GM12878 (cell line): ENCODE data around the gene KCNMB2. TPM values are rescaled to one million over a fixed set of nuclear protein-coding genes. Genes with fewer than 3 reads are reported as not detected.

Experiments
- ATAC-seq: fragments of 200-7000 bp; cut with Tn5 transposase; 3 replicates; pipeline ENCODE4 v1.9.1; 2020; ENCODE audit warnings: mild to moderate bottlenecking, moderate library complexity
- BruUV-seq: library from RNA; stranded (reverse); fragments of 400-500 nt; replicated peaks from 2 replicates; lab custom pipeline; 2021; lab: Mats Ljungman, UMichigan
- CTCF ChIA-PET: fragments of 300-600 bp; sonication (Branson Sonifier 250); formaldehyde crosslinking; extraction: SDS; loops from one replicate; lab custom pipeline; 2021; ENCODE audit warnings: inconsistent platforms; lab: Yijun Ruan, JAX
- POLR2A ChIA-PET: fragments of 350-600 bp; formaldehyde crosslinking; extraction: SDS; loops from one replicate; lab custom pipeline; 2021; ENCODE audit warnings: inconsistent platforms; lab: Charles Lee
- RAD21 ChIA-PET: fragments of 300-600 bp; sonication (Branson Sonifier 250); formaldehyde crosslinking; loops from one replicate; lab custom pipeline; 2023; ENCODE audit warnings: antibody characterized with exemption; ENCODE audit not compliant: unreplicated experiment; lab: Charles Lee
- SMC1A ChIA-PET: fragments of 300-600 bp; sonication (Branson Sonifier 250); formaldehyde crosslinking; loops from one replicate; lab custom pipeline; 2023; ENCODE audit not compliant: unreplicated experiment, uncharacterized antibody; lab: Charles Lee
- DNase-seq: peaks from one replicate; pipeline ENCODE4 v3.0.0-alpha.2; 2011; ENCODE audit warnings: low read depth, low spot score
- FAIRE-seq: peaks from 3 replicates; lab custom pipeline; 2011; peaks lifted over from hg19 to GRCh38; lab: Jason Lieb, UNC
- H2AFZ ChIP-seq: 2 replicates; pipeline ENCODE4 v1.6.0; 2011; ENCODE audit warnings: low read depth, low read length, control low read depth; ENCODE audit not compliant: control insufficient read depth
- H3K27ac ChIP-seq: 2 replicates; pipeline ENCODE4 v1.5.1; 2011; ENCODE audit warnings: control low read depth; ENCODE audit not compliant: control insufficient read depth, insufficient read depth
- H3K27me3 ChIP-seq, 2 experiments: replicated peaks in 1 of 2; 2 replicates each; pipeline versions ENCODE4 v1.6.0 to v1.6.1; 2011; ENCODE audit warnings: low read length in 1 of 2; ENCODE audit not compliant: control insufficient read depth in 2 of 2, insufficient read depth in 2 of 2
- H3K36me3 ChIP-seq, 2 experiments: 2 replicates each; pipeline ENCODE4 v1.5.1; 2011; ENCODE audit warnings: low read length in 1 of 2; ENCODE audit not compliant: control insufficient read depth in 2 of 2, insufficient read depth in 2 of 2
- H3K4me1 ChIP-seq: 2 replicates; pipeline ENCODE4 v1.6.1; 2011; ENCODE audit warnings: mild to moderate bottlenecking, low read length, moderate library complexity, mixed read lengths; ENCODE audit not compliant: control insufficient read depth, insufficient read depth
- H3K4me2 ChIP-seq: 2 replicates; pipeline ENCODE4 v1.6.0; 2011; ENCODE audit warnings: control low read depth; ENCODE audit not compliant: control insufficient read depth, insufficient read depth
- H3K4me3 ChIP-seq: fragments of 200-600 bp; sonication (generic); 2 replicates; pipeline ENCODE4 v1.5.1; 2016
- H3K79me2 ChIP-seq: 2 replicates; pipeline ENCODE4 v1.6.0; 2011; ENCODE audit warnings: low read length; ENCODE audit not compliant: control insufficient read depth, insufficient read depth
- H3K9ac ChIP-seq: 2 replicates; pipeline ENCODE4 v1.8.0; 2011; ENCODE audit warnings: low read length, control low read depth, mixed read lengths; ENCODE audit not compliant: control insufficient read depth, insufficient read depth
- H3K9me3 ChIP-seq: replicated peaks from 3 replicates; pipeline ENCODE4 v1.5.1; 2011; ENCODE audit warnings: mild to moderate bottlenecking, low read length; ENCODE audit not compliant: control insufficient read depth, insufficient read depth
- H4K20me1 ChIP-seq: 2 replicates; pipeline ENCODE4 v1.6.0; 2011; ENCODE audit not compliant: control insufficient read depth, insufficient read depth
- BCL3 ChIP-seq: IDR thresholded peaks from 2 replicates; pipeline ENCODE4 v1.6.1; 2011; ENCODE audit warnings: borderline replicate concordance, low read depth, mild to moderate bottlenecking, moderate library complexity, low read length; ENCODE audit not compliant: insufficient read depth, poor library complexity, severe bottlenecking
- CBFB ChIP-seq: IDR thresholded peaks from 2 replicates; pipeline ENCODE4 v1.6.1; 2016; ENCODE audit warnings: antibody characterized with exemption, low read depth
- E2F4 ChIP-seq: IDR thresholded peaks from 2 replicates; pipeline ENCODE4 v1.6.1; 2012; ENCODE audit warnings: low read depth, low read length, improper control_type of control experiment
- E2F8 ChIP-seq: fragments of 450-650 bp; IDR thresholded peaks from 2 replicates; pipeline ENCODE4 v1.6.1; 2018; ENCODE audit warnings: mild to moderate bottlenecking, low read depth, moderate library complexity; ENCODE audit not compliant: partially characterized antibody
- IKZF1 ChIP-seq: fragments of 450-650 bp; conservative IDR thresholded peaks from 2 replicates; pipeline ENCODE4 v1.6.1; 2017; ENCODE audit warnings: antibody characterized with exemption, mild to moderate bottlenecking
- IRF3 ChIP-seq: fragments of 450-650 bp; IDR thresholded peaks from 2 replicates; pipeline ENCODE4 v1.6.1; 2014; ENCODE audit warnings: mild to moderate bottlenecking
- LARP7 ChIP-seq: fragments of 450-650 bp; IDR thresholded peaks from 2 replicates; pipeline ENCODE4 v1.6.1; 2017; ENCODE audit warnings: mild to moderate bottlenecking
- SIX5 ChIP-seq: IDR thresholded peaks from 2 replicates; pipeline ENCODE4 v1.6.1; 2011; ENCODE audit warnings: mild to moderate bottlenecking, low read depth, low read length, moderate library complexity; ENCODE audit not compliant: severe bottlenecking
- SMAD5 ChIP-seq: IDR thresholded peaks from 2 replicates; pipeline ENCODE4 v1.6.1; 2016; ENCODE audit warnings: antibody characterized with exemption, low read depth
- TBL1XR1 ChIP-seq: IDR thresholded peaks from 2 replicates; pipeline ENCODE4 v1.6.1; 2012; ENCODE audit warnings: low read depth, low read length, improper control_type of control experiment
- ZNF207 ChIP-seq: fragments of 450-650 bp; IDR thresholded peaks from 2 replicates; pipeline ENCODE4 v1.6.1; 2014; ENCODE audit warnings: antibody characterized with exemption, mild to moderate bottlenecking, borderline replicate concordance
- ZNF592 ChIP-seq: fragments of 450-650 bp; IDR thresholded peaks from 2 replicates; pipeline ENCODE4 v1.6.1; 2017; ENCODE audit warnings: mild to moderate bottlenecking, moderate library complexity
- ZSCAN29 ChIP-seq: fragments of 450-650 bp; IDR thresholded peaks from 2 replicates; pipeline ENCODE4 v1.6.1; 2017; ENCODE audit warnings: mild to moderate bottlenecking, moderate library complexity
- ZZZ3 ChIP-seq: IDR thresholded peaks from 2 replicates; pipeline ENCODE4 v1.6.1; 2011; ENCODE audit warnings: low read depth; ENCODE audit not compliant: control insufficient read depth, insufficient read length
- WGBS: methylation state at CpG from one replicate; pipeline ENCODE4 v1.1.6; 2016; ENCODE audit warnings: low lambda C conversion rate; ENCODE audit not compliant: insufficient replicate concordance, insufficient coverage; ENCODE audit errors: missing lambda C conversion rate; 5-methylcytosine and 5-hydroxymethylcytosine counted together
- in situ Hi-C: fragments of 300-500 bp; cut with MboI; formaldehyde crosslinking; loops from 9 replicates; pipeline ENCODE4 v1.14.3; 2018; ENCODE audit warnings: mixed read lengths
- intact Hi-C: fragments of 100-400 bp; cut with micrococcal nuclease; formaldehyde crosslinking; loops from one replicate; pipeline ENCODE4 v1.14.2; 2022; ENCODE audit not compliant: unreplicated experiment
- polyA plus RNA-seq, 11 experiments: library from polyadenylated mRNA; depleted of rRNA in 4 of 11; unstranded in 6 of 11; stranded (reverse) in 5 of 11; fragments of >200 nt; fragmentation: Nextera tagmentation in 4 of 11; fragmentation: Illumina TruSeq in 1 of 11; extraction: Ambion mirVana in 4 of 11; extraction: Trizol in 1 of 11; gene quantifications; 1 replicate in 1 of 11; 2 replicates in 10 of 11; pipeline versions ENCODE4 v1.2.1 to v1.2.3, GENCODE V29; 2011 to 2016; ENCODE audit warnings: inconsistent platforms in 2 of 11, missing spikeins in 2 of 11, low read depth in 1 of 11
- total RNA-seq, 4 experiments: library from RNA; depleted of rRNA in 3 of 4; stranded (reverse); fragments of >200 nt in 3 of 4; fragmentation: Illumina TruSeq in 1 of 4; extraction: Trizol in 1 of 4; gene quantifications; 2 replicates each; pipeline versions ENCODE4 v1.2.1 to v1.2.3, GENCODE V29; 2013 to 2021

Gene KCNMB2
- total and polyA plus RNA-seq, 10 of the 15 experiments (the other 5 are each of a cell fraction or from before 2014, with no cell fraction given), result 0.22 to 18.8 (median 11.0) TPM

GRCh38 chr3:178634975-178635374 lies 98.7 kb downstream of the KCNMB2 start:
- Histone ChIP-seq H3K79me2 (no peaks in the 10 kb centered on the region), H3K9ac (no peak overlapping the region), H2AFZ (no peak overlapping the region), H3K9me3 (peaks cover 1% of the 10 kb centered on the region), H4K20me1 (no peaks in the 10 kb centered on the region), H3K4me3 (no peak overlapping the region), H3K27ac (no peak overlapping the region), H3K4me1 (no peaks in the 10 kb centered on the region), H3K36me3 (no peaks in the 10 kb centered on the region), H3K27me3 (no peaks in the 10 kb centered on the region), H3K4me2 (no peak overlapping the region)
- 93% methylated on average over 1 of the region's 1 CpG for WGBS
- ChIA-PET CTCF (interaction anchor here (1.4 kb wide), 1 partner anchor 12 kb away, joined by 4 read pairs; no protein-coding TSS in a partner anchor), RAD21 (no interaction called here), POLR2A (no interaction called here), SMC1A (interaction anchor here (0.7 to 1.2 kb wide), 2 partner anchors 11 to 27 kb away, joined by 3 read pairs; no protein-coding TSS in a partner anchor)
- intact Hi-C loops, result no loop called here
- DNase-seq, result no peak
- no peak for FAIRE-seq
- no TSS peak for BruUV-seq
- ATAC-seq, result no peak
- in situ Hi-C loops, result no loop called here
- TF ChIP-seq ZNF207, result no peak
- TF ChIP-seq SIX5, result no peak
- no peak for TF ChIP-seq CBFB
- TF ChIP-seq E2F4, result no peak
- TF ChIP-seq ZSCAN29, result no peak
- no peak for TF ChIP-seq IKZF1
- TF ChIP-seq IRF3, result no peak
- TF ChIP-seq SMAD5, result no peak
- no peak for TF ChIP-seq TBL1XR1
- TF ChIP-seq ZNF592, result no peak
- TF ChIP-seq E2F8, result no peak
- no peak for TF ChIP-seq BCL3
- TF ChIP-seq ZZZ3, result no peak
- no peak for TF ChIP-seq LARP7
